B cell (primary cell): ENCODE data around the gene ITPKB.

Experiments used
- CTCF ChIP-seq: fragments of 200-600 bp; IDR thresholded peaks from one replicate; pipeline ENCODE4 v1.8.0; 2022; ENCODE audit warnings: antibody characterized with exemption, mild to moderate bottlenecking
- EZH2 ChIP-seq: IDR thresholded peaks from 2 replicates; pipeline ENCODE4 v1.6.1; 2012; ENCODE audit warnings: borderline replicate concordance, low read depth, mild to moderate bottlenecking, moderate library complexity, low read length; ENCODE audit not compliant: insufficient read depth, poor library complexity, severe bottlenecking

GRCh38 chr1:226644541-226645176 is 94.4 kb downstream of the ITPKB start:
- TF ChIP-seq CTCF: no peak
- TF ChIP-seq EZH2: no peak
